ENCODE measurements around the gene CSAD. TPM values are rescaled to one million over a fixed set of nuclear protein-coding genes. Genes with fewer than 3 reads are reported as not detected.

CSAD gene
- total and polyA plus RNA-seq, 2 of the 13 experiments (the other 11 are each of a cell fraction or from before 2014, with no cell fraction given), result 7.2 to 23.5 TPM

GRCh38 chr12:53172352-53172751, 8.4 kb downstream of the CSAD start:
- H3K79me2 ChIP-seq (ENCODE audit: insufficient read depth, low read length), result no peaks in the 10 kb centered on the region
- no peaks in the 10 kb centered on the region for H3K36me3 ChIP-seq (replicated peaks in 1 of 2; ENCODE audit: control insufficient read depth in 1 of 2, insufficient read depth in 2 of 2, low read length in 2 of 2)
- intact Hi-C loops (cut with micrococcal nuclease; ENCODE audit: unreplicated experiment), result no loop called here
- DNase-seq (ENCODE audit: low spot score) (no peak), ATAC-seq (no peak), FAIRE-seq (no peak)
- H3K27ac ChIP-seq (ENCODE audit: extremely low read length, insufficient read depth, low read length), result no peak overlapping the region
- CTCF ChIA-PET (ENCODE audit: low intra/inter-chr PET ratio, low total read pairs), result no interaction called here
- TF ChIP-seq BRCA1 (CRISPR knock-in tag; IDR thresholded peaks at IDR 0.05) (no peak), ZNF101 (CRISPR knock-in tag; IDR thresholded peaks at IDR 0.05; ENCODE audit: borderline replicate concordance, low read depth) (no peak), U2AF1 (optimal IDR thresholded peaks at IDR 0.05; ENCODE audit: low read depth, low read length) (no peak), ZNF746 (CRISPR knock-in tag; IDR thresholded peaks at IDR 0.05) (no peak), GMEB2 (CRISPR knock-in tag; IDR thresholded peaks at IDR 0.05; ENCODE audit: low read depth) (no peak), ZNF407 (CRISPR knock-in tag; IDR thresholded peaks at IDR 0.05; ENCODE audit: not compliant biosample characterization) (no peak), TCF12 (IDR thresholded peaks at IDR 0.05) (no peak), TCF12 (CRISPR knock-in tag; IDR thresholded peaks at IDR 0.05) (no peak), SIN3B (IDR thresholded peaks at IDR 0.05; ENCODE audit: low read length) (no peak)
- in situ Hi-C loops (cut with HindIII; ENCODE audit: extremely low pct_ligation_motif_present, low pct_unique_long_range_greater_than_20kb), result no loop called here
- 90% methylated on average over 6 of the region's 11 CpGs for WGBS (ENCODE audit: low lambda C conversion rate)
- no peak overlapping the region for H3K9ac ChIP-seq (ENCODE audit: insufficient read depth, low read depth, low read length)
- POLR2A ChIA-PET, result interaction anchor here (1.0 to 2.6 kb wide), 2 partner anchors 8 to 69 kb away, joined by 3 to 15 read pairs; partner anchors contain the start of genes CSAD, SOAT2 and ZNF740
- H3K4me2 ChIP-seq (ENCODE audit: low read depth, low read length), result no peak overlapping the region
- no TSS peak for BruUV-seq (replicated peaks)
- H3K4me1 ChIP-seq (ENCODE audit: insufficient read depth, low read length), result peaks cover 43% of the 10 kb centered on the region
- no peak overlapping the region for H2AFZ ChIP-seq (ENCODE audit: low read length)
- H3K27me3 ChIP-seq (ENCODE audit: control insufficient read depth in 1 of 2, insufficient read depth in 2 of 2, low read length in 2 of 2), result no peaks in the 10 kb centered on the region
- H3K9me3 ChIP-seq (ENCODE audit: low read length), result no peaks in the 10 kb centered on the region
- H4K20me1 ChIP-seq (ENCODE audit: insufficient read depth, low read length), result no peaks in the 10 kb centered on the region
- no peak overlapping the region for H3K4me3 ChIP-seq (replicated peaks in 1 of 3; ENCODE audit: insufficient read depth in 1 of 3, low read depth in 2 of 3, low read length in 3 of 3)

All from HepG2 (cell line).